GM18907 (cell line): Measurements from ENCODE around the gene THOC5.

Source experiments
- ATAC-seq: cut with Tn5 transposase; IDR thresholded peaks from one replicate; pipeline ENCODE4 v1.9.1; 2021; ENCODE audit warnings: mild to moderate bottlenecking, moderate library complexity; ENCODE audit not compliant: unreplicated experiment

THOC5 gene

GRCh38 chr22:29478326-29479276 lies 75.0 kb downstream of the THOC5 start:
- no peak for ATAC-seq

GRCh38 chr22:29477723-29478318 lies 75.7 kb downstream of the THOC5 start:
- ATAC-seq = no peak

DNA sequence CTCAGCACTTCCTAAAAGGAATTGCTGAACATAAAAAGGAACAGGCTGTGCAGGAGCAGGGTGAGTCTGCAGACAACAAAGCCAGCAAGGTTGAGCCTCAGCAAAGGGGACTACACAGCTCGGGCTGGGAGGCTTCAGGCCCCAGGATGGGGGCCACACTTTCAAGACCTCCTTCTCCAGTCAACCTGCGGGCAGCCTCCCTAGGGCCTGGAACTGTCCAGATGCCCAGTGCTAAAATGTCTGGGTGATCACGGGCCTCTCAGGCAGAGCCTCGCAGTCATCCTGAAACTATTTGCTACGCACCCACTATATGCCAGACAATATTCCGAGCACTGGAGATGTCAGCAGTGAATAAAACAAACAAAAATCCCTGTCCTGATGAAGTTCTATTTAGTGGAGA lies 77.4 kb downstream of the THOC5 start:
- no peak for ATAC-seq

DNA sequence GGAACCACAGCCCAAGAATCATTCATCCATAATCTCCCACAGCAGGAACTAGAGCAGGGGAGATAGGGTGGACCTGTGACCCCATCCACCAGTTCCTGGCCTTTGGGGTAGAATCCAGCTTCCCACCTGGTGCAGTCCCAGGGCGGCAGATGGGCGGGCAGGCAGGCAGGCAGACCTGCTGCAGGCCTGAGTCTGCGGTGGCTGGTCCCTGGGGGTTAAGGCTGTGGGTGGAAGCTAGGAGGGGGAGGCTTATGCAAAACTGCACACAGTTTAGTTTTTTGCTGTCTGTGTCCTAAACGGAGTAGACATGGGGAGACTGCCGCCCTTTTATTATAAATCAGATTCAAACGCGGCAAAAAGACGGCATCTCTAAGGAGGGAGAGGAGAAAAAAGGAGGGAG lies 78.0 kb downstream of the THOC5 start:
- ATAC-seq = no peak

DNA sequence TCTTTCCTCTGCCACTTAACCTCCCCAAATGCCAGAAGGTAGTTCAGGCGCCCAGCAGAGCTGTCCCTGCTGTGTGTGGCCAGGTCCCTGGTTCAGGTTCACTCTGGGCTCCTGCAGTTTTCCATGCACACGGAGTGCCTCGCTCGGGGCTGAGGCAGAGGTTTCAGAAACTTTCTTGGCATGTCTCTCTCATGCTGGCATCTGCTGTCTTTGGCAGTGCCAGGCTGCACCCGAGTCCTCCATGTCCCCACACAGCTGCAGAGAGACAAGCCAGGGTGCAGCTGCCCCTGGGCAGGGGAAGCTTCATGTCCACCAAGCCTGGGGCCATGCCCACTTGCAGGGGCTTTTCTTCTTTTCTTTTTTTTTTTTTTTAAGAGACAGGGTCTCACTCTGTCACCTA lies 80.6 kb downstream of the THOC5 start:
- ATAC-seq = no peak

DNA sequence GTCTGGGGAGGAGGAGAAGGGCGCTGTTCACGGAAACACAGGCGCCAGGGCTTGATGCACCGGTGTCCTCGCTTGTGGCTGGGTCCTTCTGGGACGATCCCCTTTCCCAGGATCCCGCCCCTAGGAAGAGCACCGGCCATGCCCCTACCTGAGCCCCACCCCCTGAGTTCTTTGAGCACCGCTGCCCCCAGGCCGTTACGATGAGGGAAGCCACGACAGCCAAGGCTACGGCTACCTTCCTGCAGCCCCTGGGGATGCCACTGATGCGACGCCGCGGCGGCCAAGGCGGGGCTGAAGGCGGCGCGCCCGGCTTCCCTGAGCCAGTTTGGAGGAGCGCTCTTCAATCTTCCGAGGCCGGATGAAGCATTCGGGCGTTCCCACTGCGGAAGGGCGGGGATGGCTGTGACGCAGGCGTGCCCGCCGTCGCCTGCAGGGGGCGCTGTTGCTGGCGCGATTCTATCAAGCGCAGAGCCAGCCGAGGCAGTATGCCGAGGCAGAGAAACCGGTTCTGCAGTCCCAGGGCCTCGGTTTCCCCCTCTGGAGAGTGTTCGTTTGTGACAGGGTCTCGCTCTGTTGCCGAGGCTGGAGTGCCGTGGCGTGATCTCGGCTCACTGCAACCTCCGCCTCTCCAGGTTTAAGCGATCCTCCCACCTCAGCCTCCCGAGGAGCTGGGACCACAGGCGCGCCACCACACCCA lies 83.2 kb downstream of the THOC5 start:
- ATAC-seq = peak; percentile 44

- no peak for ATAC-seq
These were observed 83.8 kb downstream of the THOC5 start for GRCh38 chr22:29469755-29470154.

DNA sequence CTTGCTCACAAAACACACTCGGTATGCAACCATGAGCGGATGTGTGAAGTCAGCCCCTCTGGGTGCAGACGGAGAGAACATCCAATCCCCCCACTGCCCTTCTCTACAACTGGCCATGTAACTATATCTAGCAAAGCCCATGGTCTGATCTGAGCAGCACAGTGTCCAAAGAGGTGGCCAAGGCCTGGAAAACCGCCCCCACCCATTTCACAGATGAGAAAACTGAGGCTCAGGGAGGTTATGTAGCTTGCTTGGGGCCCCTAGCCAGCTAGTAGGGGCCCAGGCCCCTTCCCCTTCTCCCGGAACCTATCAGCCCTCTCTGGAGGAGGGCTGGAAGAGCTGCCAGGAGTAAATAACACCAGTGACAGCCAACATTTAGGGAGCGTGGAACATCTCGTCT lies 89.0 kb downstream of the THOC5 start:
- ATAC-seq = no peak

DNA sequence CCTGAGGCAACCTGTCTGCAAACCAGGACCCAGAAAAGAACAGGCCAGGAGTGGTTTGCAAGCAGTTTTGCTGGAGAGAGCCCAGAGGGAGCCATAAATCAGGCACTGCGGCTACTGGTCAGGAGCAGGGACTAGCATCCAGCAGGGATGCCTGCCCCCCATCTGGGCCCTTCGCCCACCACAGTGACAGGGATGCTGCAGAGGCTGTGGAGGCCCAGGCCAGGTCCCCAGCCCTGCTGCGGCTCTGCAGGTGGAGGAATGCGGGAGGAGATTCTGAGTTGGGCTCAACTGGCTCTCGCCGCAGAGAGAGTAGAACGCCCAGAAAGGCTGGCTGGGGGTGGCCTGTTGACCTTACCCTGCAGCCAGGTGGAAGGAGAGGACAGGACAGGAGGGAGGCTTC lies 89.9 kb downstream of the THOC5 start:
- ATAC-seq = no peak

- no peak for ATAC-seq
These were observed 92.3 kb downstream of the THOC5 start for GRCh38 chr22:29461263-29461662.

DNA sequence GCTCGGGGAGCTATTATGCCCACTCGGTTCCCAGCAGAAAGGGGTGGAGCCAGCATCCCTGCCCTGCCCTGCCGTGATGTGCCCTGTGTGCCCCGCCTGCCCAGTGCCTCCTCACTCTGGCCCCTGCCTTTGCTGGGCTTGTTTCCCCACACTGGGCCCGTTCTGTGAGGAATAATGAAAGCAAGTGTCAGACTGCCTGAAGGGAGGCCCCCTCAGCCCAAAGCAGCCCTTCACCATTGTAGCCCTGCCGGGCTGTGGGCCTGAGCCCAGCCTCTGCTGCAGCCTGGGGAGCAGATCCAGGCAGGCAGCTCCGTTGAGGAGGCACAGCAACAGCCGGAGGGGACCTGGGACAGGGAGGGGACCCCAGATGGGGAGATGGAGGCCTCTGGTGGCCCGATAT lies 93.8 kb downstream of the THOC5 start:
- ATAC-seq = no peak

DNA sequence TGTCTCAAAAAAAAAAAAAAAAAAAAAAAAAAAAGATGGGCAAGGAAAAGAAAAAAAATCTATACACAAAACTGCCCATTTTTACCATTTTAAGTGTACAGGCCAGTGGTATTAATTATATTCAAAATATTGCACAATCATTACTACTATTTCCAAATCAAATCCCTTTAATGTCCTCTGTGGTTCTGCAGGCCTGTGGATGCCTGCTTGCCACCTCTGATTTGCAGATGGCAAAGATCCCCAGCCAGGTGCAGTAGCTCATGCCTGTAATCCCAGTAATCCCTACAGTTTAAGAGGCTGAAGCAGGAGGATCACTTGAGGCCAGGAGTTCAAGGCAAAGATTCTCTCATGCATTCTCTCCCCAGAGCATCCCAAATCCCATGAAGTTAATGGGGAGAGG lies 95.0 kb downstream of the THOC5 start:
- no peak for ATAC-seq

GRCh38 chr22:29457730-29458129 lies 95.8 kb downstream of the THOC5 start:
- ATAC-seq = no peak

DNA sequence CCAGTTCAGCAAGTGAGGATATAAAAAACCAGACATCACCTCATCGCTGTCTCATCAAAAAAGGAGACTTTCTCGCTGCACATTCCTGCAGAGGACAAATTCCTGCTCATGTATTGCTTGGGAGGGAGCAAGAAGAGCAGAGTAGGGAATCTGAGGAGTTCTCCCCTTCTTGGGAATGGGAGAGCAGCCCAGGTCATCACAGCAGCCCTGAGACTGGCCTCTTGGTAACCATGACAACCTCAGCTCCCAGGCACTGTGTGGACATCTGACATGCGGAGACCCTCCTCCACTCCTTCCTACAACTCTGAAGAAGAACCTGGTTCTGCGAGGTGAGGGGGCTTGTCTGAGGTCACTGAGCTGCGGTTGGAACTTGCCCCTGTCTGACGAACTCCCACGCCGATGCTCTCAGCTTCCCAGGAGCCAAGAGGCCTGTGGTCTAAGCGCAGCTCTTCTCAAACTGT lies 97.3 kb downstream of the THOC5 start:
- ATAC-seq = no peak
